Neural progenitor cell (in vitro differentiated cells): ENCODE data around the gene SLC35D2.

Source experiments
- EZH2 ChIP-seq: fragments of 200-600 bp; sonication (generic); IDR thresholded peaks from 2 replicates; pipeline ENCODE4 v1.6.1; 2017; ENCODE audit warnings: antibody characterized with exemption, mild to moderate bottlenecking, moderate library complexity
- EZH2phosphoT487 ChIP-seq: fragments of 200-600 bp; sonication (generic); IDR thresholded peaks from 2 replicates; pipeline ENCODE4 v1.6.1; 2017; ENCODE audit warnings: antibody characterized with exemption
- TF ChIP-seq, protein P1 (sequence below): fragments of 200-600 bp; sonication (generic); IDR thresholded peaks from 2 replicates; pipeline ENCODE4 v1.5.1; 2017; ENCODE audit warnings: antibody characterized with exemption, mild to moderate bottlenecking

DNA sequence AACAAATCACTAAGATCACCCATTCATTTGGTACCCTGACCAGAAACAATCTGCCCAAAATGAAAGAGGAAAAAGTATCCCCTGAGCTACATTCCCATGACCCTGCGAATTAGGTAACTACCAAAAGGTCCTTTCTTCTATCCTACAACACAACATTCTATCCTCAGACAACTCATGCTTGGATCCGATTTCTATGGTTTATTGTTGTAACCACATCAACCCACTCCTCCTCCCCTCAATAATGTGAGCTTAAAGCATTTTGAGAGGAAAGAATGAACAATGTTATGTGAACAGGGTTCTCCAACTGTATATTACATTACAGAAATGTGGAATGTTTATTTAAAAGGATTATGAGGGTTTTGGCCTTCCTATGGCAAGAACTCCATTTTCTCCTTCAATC lies 4.0 kb downstream of the SLC35D2 start:
- TF ChIP-seq, protein P1, sequence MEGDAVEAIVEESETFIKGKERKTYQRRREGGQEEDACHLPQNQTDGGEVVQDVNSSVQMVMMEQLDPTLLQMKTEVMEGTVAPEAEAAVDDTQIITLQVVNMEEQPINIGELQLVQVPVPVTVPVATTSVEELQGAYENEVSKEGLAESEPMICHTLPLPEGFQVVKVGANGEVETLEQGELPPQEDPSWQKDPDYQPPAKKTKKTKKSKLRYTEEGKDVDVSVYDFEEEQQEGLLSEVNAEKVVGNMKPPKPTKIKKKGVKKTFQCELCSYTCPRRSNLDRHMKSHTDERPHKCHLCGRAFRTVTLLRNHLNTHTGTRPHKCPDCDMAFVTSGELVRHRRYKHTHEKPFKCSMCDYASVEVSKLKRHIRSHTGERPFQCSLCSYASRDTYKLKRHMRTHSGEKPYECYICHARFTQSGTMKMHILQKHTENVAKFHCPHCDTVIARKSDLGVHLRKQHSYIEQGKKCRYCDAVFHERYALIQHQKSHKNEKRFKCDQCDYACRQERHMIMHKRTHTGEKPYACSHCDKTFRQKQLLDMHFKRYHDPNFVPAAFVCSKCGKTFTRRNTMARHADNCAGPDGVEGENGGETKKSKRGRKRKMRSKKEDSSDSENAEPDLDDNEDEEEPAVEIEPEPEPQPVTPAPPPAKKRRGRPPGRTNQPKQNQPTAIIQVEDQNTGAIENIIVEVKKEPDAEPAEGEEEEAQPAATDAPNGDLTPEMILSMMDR, result no peak
- TF ChIP-seq EZH2 (no peak), EZH2phosphoT487 (no peak)
